Central memory CD8-positive, alpha-beta T cell (primary cell): ENCODE measurements around the gene PODN.

Source experiments
- ATAC-seq: fragments of 150-1000 bp; cut with Tn5 transposase; replicated peaks from 2 replicates; pipeline ENCODE4 v1.10.0; 2022; ENCODE audit warnings: mild to moderate bottlenecking, moderate FRiP score, moderate number of reproducible peaks; ENCODE audit not compliant: poor library complexity, severe bottlenecking; ENCODE audit errors: extremely low read depth
- DNase-seq, 2 donors: peaks; one replicate each; pipeline ENCODE4 v3.0.0; 2021; ENCODE audit warnings: low spot score in 2 of 2
- H3K27ac Mint-ChIP-seq: one replicate; pipeline ENCODE4 v1.8.0; 2022; ENCODE audit warnings: low read depth, mild to moderate bottlenecking, moderate library complexity, mixed read lengths
- H3K27me3 Mint-ChIP-seq: one replicate; pipeline ENCODE4 v1.8.0; 2022; ENCODE audit warnings: mixed read lengths
- H3K36me3 Mint-ChIP-seq: one replicate; pipeline ENCODE4 v1.8.0; 2022; ENCODE audit warnings: mild to moderate bottlenecking, moderate library complexity, mixed read lengths; ENCODE audit not compliant: insufficient read depth
- H3K4me1 Mint-ChIP-seq: one replicate; pipeline ENCODE4 v1.8.0; 2022; ENCODE audit warnings: mixed read lengths
- H3K4me3 Mint-ChIP-seq: one replicate; pipeline ENCODE4 v1.8.0; 2022; ENCODE audit warnings: mild to moderate bottlenecking, moderate library complexity, mixed read lengths
- H3K9me3 Mint-ChIP-seq: one replicate; pipeline ENCODE4 v1.8.0; 2022; ENCODE audit warnings: mixed read lengths

The PODN gene

GRCh38 chr1:53037159-53037558 is 24.9 kb upstream of the PODN start:
- no peaks in the 10 kb centered on the region for H3K27me3 Mint-ChIP-seq
- ATAC-seq (no peak), DNase-seq (no peak)
- H3K27ac Mint-ChIP-seq: no peak overlapping the region
- H3K9me3 Mint-ChIP-seq: no peaks in the 10 kb centered on the region
- no peak overlapping the region for H3K4me3 Mint-ChIP-seq
- H3K36me3 Mint-ChIP-seq: peaks cover 15% of the 10 kb centered on the region
- peaks cover 12% of the 10 kb centered on the region for H3K4me1 Mint-ChIP-seq

GRCh38 chr1:53038566-53038965 is 23.4 kb upstream of the PODN start:
- Mint-ChIP-seq H3K36me3 (peaks cover 14% of the 10 kb centered on the region), H3K4me3 (no peak overlapping the region), H3K27me3 (no peaks in the 10 kb centered on the region), H3K9me3 (no peaks in the 10 kb centered on the region), H3K4me1 (peaks cover 12% of the 10 kb centered on the region), H3K27ac (no peak overlapping the region)
- ATAC-seq: no peak
- no peak for DNase-seq

DNA sequence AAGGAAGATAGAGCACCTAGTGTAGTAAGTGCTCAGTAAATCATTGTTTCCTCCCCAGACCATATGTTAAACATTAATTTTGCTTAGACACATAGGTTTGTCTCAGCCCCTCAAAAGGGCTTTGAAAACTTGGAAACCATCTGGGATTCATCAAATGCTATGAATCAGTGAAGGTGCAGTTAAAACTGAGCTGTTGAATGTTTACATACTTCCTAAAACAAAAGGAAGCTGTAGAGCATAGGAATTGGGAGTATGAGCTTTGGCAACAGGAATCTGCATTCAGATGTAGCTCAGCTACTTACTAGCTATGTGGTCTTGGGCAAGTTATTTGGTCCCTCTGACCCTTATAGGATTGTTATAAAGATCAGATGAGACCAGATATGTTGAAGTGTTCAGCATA is 18.7 kb upstream of the PODN start:
- H3K27me3 Mint-ChIP-seq: no peaks in the 10 kb centered on the region
- peaks cover 19% of the 10 kb centered on the region for H3K36me3 Mint-ChIP-seq
- DNase-seq: no peak
- peaks cover 11% of the 10 kb centered on the region for H3K4me1 Mint-ChIP-seq
- H3K9me3 Mint-ChIP-seq: no peaks in the 10 kb centered on the region
- H3K27ac Mint-ChIP-seq: no peak overlapping the region
- no peak for ATAC-seq
- no peak overlapping the region for H3K4me3 Mint-ChIP-seq

DNA sequence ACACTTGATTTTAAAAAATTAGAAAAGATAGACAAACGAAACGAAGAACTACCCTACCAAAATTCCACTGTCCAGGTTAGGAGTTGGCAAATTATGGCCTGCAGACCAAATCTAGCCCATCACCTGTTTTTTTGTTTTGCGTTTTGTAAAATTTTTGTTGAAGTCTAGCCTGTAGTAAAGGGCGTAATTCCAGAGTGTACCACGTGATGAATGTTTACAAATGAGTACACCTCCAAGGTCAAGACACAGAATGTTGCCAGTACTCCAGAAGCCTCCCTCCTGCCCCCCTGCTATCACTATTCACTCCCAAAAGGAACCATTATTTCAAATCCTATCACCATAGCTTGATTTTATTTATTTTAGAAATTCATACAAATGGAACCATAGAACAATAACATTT is 17.1 kb upstream of the PODN start:
- Mint-ChIP-seq H3K36me3 (peaks cover 21% of the 10 kb centered on the region), H3K4me3 (no peak overlapping the region)
- no peak for ATAC-seq

DNA sequence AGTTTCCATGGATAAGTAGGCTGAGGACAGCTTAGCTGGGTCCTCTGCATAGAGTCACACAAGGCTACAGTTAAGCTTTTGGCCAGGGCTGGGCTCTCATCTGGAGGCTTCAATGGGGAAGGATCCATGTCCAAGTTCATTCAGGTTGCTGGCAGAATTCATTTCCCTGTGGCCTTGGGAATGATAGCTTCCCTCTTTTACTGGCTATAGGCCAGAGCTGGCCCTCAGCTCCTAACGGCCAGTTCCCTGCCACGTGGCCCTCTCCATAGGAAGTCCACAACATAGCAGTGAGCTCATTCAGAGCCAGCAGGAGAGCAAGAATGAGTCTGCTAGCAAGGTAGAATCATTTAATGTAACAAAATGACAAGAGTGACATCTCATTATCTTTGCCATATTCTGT is 15.1 kb upstream of the PODN start:
- H3K4me1 Mint-ChIP-seq: peaks cover 4% of the 10 kb centered on the region
- ATAC-seq (no peak), DNase-seq (no peak)
- no peaks in the 10 kb centered on the region for H3K9me3 Mint-ChIP-seq
- peak overlapping the region; percentile 49 for H3K27ac Mint-ChIP-seq
- H3K36me3 Mint-ChIP-seq: peaks cover 25% of the 10 kb centered on the region
- H3K27me3 Mint-ChIP-seq: no peaks in the 10 kb centered on the region
- no peak overlapping the region for H3K4me3 Mint-ChIP-seq

More for the DNA sequence above, 17.1 kb upstream of the PODN start:
- no peak for DNase-seq
- Mint-ChIP-seq H3K27me3 (no peaks in the 10 kb centered on the region), H3K9me3 (no peaks in the 10 kb centered on the region), H3K27ac (no peak overlapping the region), H3K4me1 (peaks cover 11% of the 10 kb centered on the region)

- peak overlapping the region; percentile 29 for H3K27ac Mint-ChIP-seq
- no peak overlapping the region for H3K4me3 Mint-ChIP-seq
- DNase-seq (no peak), ATAC-seq (no peak)
- H3K27me3 Mint-ChIP-seq: no peaks in the 10 kb centered on the region
- no peaks in the 10 kb centered on the region for H3K9me3 Mint-ChIP-seq
- H3K36me3 Mint-ChIP-seq: peaks cover 28% of the 10 kb centered on the region
- H3K4me1 Mint-ChIP-seq: peaks cover 4% of the 10 kb centered on the region
Measured at GRCh38 chr1:53047737-53048736, 14.0 kb upstream of the PODN start.

- peak overlapping the region; percentile 29 for H3K27ac Mint-ChIP-seq
- ATAC-seq (no peak), DNase-seq (no peak)
- H3K4me3 Mint-ChIP-seq: no peak overlapping the region
- no peaks in the 10 kb centered on the region for H3K9me3 Mint-ChIP-seq
- H3K36me3 Mint-ChIP-seq: peaks cover 31% of the 10 kb centered on the region
- H3K4me1 Mint-ChIP-seq: peaks cover 4% of the 10 kb centered on the region
- no peaks in the 10 kb centered on the region for H3K27me3 Mint-ChIP-seq
Measured at GRCh38 chr1:53048960-53049573, 12.9 kb upstream of the PODN start.

DNA sequence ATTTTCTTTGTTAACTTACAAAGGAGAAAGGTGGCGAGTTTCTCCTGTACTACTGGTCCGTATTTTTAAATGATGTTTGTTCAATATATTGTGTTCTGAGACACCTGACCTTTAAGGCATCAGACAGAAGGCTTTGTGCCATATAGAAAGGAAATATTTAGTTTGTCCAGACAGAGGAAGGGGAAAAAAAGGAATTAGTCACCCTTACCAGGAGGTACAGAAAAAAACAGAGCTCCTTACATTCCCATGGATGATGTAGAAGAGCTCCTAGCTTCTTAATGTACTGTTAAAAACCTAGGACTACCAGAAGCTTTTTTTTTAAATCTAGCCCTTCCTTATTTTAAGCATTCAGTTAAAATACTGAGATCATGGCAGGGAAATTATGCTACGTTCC is 12.4 kb upstream of the PODN start:
- no peaks in the 10 kb centered on the region for H3K27me3 Mint-ChIP-seq
- no peaks in the 10 kb centered on the region for H3K9me3 Mint-ChIP-seq
- no peak overlapping the region for H3K4me3 Mint-ChIP-seq
- H3K4me1 Mint-ChIP-seq: peaks cover 4% of the 10 kb centered on the region
- no peak for DNase-seq
- H3K27ac Mint-ChIP-seq: no peak overlapping the region
- H3K36me3 Mint-ChIP-seq: peaks cover 31% of the 10 kb centered on the region
- ATAC-seq: no peak

- H3K27ac Mint-ChIP-seq: no peak overlapping the region
- DNase-seq: no peak
- no peaks in the 10 kb centered on the region for H3K27me3 Mint-ChIP-seq
- no peak for ATAC-seq
- H3K4me1 Mint-ChIP-seq: peaks cover 4% of the 10 kb centered on the region
- no peak overlapping the region for H3K4me3 Mint-ChIP-seq
- H3K36me3 Mint-ChIP-seq: peaks cover 31% of the 10 kb centered on the region
- H3K9me3 Mint-ChIP-seq: no peaks in the 10 kb centered on the region
Measured at GRCh38 chr1:53050310-53050709, 11.7 kb upstream of the PODN start.

DNA sequence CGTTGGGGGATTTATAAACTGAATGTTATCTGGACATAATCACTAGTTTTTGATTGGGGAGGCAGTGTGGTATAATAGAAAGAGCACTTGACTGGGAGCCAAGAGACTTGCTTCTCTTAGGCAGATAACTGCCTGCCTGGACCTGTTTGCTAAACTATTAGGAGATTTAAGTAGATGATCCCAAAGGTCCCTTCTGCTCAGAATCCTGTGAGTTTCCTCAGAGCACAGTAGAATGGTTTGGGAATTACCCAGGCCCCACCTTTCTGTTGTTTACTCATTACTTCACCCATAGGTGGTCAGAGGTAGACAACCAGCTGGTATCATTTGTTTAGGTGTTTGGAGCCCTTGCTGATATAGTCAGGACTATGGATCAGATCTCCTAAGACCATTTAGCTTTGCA is 10.3 kb upstream of the PODN start:
- H3K27ac Mint-ChIP-seq: no peak overlapping the region
- H3K4me3 Mint-ChIP-seq: no peak overlapping the region
- no peaks in the 10 kb centered on the region for H3K27me3 Mint-ChIP-seq
- no peaks in the 10 kb centered on the region for H3K4me1 Mint-ChIP-seq
- no peak for DNase-seq
- ATAC-seq: no peak
- no peaks in the 10 kb centered on the region for H3K9me3 Mint-ChIP-seq
- H3K36me3 Mint-ChIP-seq: peaks cover 31% of the 10 kb centered on the region

DNA sequence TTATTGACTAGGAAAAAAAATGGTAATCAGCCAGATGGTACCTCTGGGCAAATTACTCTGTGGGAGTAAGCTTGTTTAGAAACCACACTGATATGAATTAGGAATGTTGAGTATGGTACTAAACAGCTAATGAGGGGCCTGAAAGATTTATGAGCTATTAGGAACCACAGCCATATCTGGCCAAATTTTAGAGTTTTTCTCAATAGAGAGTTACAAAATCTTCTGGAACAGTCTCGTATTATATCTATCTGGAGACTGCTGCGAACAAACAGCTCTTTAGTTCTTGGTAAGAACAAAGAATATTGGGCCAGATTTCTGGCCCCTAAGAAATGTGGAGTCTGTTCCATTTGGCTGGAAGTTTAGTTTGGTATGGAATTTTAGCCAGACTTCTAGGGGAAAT is 4.9 kb upstream of the PODN start:
- ATAC-seq (no peak), DNase-seq (no peak)
- H3K4me3 Mint-ChIP-seq: no peak overlapping the region
- H3K36me3 Mint-ChIP-seq: peaks cover 4% of the 10 kb centered on the region
- H3K4me1 Mint-ChIP-seq: peaks cover under 1% of the 10 kb centered on the region
- no peaks in the 10 kb centered on the region for H3K27me3 Mint-ChIP-seq
- no peak overlapping the region for H3K27ac Mint-ChIP-seq
- no peaks in the 10 kb centered on the region for H3K9me3 Mint-ChIP-seq

- Mint-ChIP-seq H3K27ac (no peak overlapping the region), H3K4me1 (peaks cover 5% of the 10 kb centered on the region), H3K4me3 (no peak overlapping the region), H3K9me3 (no peaks in the 10 kb centered on the region), H3K27me3 (peaks cover 25% of the 10 kb centered on the region), H3K36me3 (no peaks in the 10 kb centered on the region)
- no peak for DNase-seq
- ATAC-seq: no peak
Measured at GRCh38 chr1:53060579-53060978, 1.4 kb upstream of the PODN start.
